ENCODE results near the gene LEAP2.
"Not testable (repeated sequence)": the region's sequence is repeated elsewhere in the genome, so short reads cannot be mapped to it uniquely, and the experiment has no call there.

LEAP2 gene

DNA sequence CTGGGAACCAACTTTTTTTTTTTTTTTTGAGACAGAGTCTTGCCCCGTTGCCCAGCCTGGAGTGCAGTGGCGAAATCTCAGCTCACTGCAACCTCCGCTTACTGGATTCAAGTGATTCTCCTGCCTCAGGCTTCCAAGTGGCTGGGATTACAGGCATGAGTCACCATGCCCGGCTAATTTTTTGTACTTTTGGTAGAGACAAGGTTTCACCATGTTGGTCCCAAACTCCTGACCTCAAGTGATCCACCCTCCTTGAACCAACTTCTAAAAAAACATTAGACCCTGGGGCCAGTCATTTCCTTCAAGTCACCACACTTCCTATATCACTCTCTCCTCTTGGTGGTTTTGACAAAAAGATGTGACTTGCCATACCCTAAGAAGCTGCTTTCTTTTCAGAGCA lies 32.2 kb upstream of the LEAP2 start:
- no peak for FAIRE-seq

DNA sequence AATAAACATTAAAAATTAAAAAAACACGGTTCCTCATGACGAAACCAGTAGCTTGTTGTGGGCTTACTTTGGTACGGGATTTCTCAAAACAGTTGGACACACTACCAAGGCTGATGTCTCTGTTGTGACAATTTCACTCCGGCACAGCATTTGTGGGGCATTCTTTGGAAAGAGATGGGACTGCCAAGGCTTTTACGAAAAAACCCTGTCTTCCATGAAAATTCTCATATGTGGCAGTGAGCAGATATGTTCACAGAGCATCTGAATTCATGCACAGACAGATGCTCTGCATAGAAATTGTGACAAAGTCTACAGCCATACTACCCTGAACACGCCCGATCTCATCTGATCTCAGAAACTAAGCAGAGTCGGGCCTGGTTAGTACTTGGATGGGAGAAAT lies 25.2 kb upstream of the LEAP2 start:
- FAIRE-seq: no peak

DNA sequence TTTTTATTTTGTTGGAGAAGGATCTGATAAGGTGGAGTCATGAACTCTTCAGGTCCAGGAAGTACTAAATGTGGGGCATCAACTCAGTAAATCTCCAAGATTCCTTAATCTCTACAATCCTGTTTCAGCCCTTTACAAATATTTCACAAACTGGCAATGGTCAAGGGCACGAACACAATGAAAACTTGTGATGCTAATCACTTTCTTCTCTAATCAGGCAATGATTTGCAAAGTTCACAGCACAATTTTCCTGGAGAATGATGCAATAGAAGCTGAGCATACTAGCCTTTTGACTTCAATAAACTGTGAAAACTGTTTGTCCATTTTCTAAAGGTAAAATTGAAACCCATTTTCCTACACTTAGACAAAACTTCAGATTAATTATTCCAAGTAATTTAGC lies 24.1 kb upstream of the LEAP2 start:
- FAIRE-seq: no peak

DNA sequence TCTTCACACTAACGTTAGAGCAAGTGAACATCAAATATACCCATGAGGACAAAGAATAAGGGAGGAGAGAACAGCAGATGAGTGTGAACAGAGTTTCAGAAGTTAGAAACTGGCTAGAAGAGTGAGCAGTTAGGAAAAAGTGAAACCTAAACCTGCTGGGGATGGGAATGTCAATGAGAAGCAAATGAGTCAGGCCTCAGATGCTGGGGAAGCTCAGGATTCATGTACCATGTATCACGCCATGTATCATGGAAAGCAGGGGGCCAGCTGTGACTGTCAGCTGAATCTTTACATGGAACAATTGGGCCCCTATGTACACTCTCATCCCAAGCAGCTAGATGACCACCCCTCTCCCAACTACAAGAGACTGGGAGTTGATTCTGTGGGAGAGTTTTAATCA lies 23.4 kb upstream of the LEAP2 start:
- FAIRE-seq: no peak

DNA sequence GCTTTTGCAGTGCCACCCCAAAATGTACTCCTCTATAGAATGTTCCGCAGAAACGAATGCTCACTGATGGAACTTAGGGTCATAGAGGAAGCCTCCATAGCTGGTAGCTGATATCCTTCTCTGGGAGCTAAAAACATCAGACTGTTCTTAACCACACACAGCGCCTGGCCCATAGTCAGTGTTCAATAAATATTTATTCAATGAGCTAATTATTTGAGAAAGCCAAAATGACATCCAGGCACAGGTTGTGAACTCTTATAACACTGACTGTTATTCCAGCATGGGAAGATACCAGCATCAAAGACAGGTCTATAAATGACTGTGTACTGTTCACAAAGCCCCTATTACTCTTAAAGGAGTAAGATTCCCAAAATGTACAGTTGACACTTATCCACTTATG lies 20.1 kb upstream of the LEAP2 start:
- FAIRE-seq: no peak

DNA sequence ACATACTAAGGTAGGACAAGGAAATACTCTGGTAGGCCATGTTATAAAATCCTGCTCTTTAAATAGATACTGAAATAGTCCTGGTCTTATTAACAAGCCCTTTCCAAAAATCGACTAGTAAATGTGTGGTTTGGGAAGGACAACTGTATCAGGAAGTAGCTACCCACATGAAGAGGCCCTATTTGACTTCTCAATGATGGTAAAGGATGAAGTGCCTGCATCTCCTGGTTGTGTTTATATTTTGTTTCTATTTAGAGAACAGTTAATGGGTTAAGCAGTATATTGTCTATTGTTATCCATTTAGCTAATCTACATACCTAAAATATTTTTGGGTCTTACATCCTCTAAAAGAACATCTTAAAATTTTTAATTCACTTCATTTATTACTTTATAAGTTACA lies 19.7 kb upstream of the LEAP2 start:
- FAIRE-seq: no peak

DNA sequence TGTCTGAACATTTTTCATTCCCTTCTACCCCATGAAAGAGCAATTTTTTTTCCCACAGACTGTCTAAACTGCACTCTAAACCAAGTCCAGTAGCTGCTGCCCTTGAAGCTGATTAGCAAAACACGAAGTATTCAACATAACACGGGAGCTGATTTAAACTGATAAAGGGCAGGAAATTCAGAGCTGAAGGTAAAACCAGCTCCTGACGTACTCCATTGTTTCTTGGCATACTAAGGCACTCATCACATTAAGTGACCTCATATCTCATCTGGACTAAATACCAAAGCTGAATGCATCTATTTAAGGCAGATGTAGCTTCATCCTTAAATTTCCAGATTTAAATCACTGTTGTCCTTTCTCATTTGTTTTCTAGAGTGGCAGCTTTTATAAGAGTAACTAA lies 19.2 kb upstream of the LEAP2 start:
- no peak for FAIRE-seq

DNA sequence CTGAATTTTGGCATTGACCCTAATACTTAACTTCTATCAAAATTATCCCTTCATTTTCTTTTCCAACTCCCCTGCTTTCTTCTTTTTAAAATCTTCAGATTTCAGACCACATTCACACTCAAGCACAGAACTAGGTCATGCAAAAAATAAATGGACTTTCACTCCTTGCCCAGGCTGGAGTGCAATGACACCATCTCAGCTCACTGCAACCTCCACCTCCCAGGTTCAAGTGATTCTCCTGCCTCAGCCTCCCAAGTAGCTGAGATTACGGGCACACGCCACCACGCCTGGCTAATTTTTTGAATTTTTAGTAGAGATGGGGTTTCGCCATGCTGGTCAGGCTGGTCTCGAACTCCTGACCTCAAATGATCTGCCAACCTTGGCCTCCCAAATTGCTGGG lies 18.5 kb upstream of the LEAP2 start:
- not testable (repeated sequence) for FAIRE-seq

DNA sequence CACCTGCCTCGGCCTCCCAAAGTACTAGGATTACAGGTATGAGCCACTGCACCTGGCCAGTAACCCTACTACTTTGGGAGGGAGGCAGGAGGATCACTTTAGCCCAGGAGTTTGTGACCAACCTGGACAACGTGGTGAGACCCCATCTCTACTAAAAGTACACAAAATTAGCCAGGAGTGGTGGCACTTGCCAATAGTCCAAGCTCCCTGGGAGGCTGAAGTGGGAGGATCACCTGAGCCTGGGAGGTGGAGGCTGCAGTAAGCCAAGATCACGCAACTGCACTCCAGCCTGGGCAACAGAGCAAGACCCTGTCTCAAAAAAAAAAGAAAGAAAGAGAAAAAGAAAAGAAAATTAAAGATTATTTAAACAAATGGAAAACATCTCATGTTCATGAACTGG lies 17.5 kb upstream of the LEAP2 start:
- FAIRE-seq: no peak

DNA sequence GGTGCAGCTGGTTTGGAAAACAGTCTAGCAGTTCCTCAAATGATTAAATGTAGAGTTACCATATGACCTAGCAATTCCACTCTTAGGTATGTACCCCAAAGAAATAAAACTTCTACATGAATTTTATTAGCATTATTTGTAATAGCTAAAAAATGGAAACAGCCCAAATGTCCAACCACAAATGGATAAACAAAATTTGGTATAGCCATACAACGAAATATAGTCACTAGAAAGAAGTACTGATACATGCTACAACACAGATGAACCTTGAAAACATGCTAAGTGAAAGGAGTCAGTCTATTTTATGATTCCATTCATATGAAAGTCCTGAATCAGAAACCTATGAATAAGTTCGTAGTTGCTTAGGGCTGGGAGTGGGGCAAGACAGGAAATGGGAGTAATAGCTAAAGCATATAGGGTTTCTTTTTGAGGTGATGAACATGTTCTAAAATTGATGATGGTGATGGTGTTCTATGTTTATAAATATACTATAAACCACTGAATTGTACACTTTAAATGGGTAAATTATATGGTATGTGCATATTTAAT lies 13.5 kb upstream of the LEAP2 start:
- FAIRE-seq: no peak

DNA sequence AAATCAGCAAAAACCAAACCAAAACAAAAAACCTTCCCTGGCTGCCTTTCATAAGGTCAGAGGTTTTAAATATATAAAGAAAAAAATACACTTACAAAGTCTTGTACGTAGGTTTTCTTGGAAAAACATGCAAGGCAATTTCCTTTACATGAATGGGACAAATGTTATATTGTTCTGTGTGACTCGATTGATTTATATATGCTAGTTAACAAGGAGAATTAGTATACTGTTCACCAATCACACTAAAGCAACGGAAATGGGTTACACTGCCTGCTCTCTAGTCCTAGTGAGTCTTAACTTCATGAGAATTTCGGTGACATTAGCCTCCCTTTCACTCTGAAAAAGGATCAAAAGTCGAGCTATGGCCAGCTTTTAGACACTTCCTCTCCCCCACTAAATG lies 12.7 kb upstream of the LEAP2 start:
- no peak for FAIRE-seq

DNA sequence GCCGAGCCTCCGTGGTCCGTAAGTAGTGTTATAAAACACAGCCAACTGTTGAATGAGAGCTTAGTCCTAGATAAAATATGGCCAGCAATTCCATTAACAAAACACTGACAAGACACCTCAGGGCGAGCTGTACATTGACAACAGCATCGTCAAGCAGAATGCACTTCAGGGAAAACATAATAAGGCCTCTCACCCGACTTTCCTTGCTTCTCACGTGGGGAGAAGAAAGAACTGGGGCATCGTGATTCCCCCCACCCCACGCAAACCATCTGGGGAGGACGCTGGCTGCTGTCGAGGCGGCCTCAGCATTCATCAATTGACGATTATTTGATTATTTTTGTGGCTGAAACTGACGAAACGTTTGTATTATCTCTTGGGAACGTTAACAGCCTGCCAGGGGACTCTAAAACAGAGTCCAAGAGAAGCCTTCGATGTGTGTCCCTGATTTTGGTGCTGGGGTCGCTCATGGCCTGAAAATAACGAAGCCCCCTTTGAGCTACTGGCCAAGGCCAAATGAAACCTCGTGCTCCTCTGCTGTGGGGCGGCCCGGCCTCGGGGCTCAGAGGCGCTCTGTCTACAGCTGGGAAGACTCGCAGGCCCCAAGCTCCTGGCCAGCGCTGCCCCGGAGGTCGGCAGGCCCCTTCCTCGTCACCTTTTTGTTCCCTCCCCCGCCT lies 7.7 kb upstream of the LEAP2 start:
- FAIRE-seq: no peak

DNA sequence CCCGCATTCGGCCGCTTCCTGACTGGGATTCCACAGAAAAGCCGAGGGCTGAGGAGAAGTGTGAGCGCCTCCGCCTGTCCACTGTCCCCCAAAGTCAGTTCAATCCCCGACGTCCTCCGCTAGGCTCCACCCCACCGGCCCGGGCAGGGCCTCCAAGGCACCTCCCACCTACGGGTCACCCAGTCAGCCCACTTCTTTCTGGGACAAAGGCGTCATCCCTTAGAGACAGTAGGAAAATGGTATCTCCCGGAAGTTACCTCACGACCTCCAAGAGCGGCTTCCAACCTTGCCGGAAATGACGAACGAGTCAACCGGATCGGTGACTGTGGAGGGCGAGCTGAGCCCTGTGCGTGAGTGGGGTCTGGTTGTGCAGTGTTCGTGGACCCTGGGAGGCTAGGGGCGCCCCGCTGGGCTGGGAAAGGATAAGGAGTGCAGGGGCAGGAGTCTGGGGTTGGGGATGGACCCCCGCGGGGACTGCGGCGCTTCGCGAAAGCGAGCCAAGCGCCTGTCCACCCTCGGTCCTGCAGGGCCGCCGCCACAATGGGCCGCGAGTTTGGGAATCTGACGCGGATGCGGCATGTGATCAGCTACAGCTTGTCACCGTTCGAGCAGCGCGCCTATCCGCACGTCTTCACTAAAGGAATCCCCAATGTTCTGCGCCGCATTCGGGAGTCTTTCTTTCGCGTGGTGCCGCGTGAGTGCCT lies 7.0 kb upstream of the LEAP2 start, which contains the start of the genes GDF9 and UQCRQ:
Gene GDF9 (minus strand): TSS at position 128 of the 704 bp plus-strand sequence. CDS start 1,936 bp downstream, outside the sequence.
Gene UQCRQ (plus strand): TSS at position 301 of the 704 bp plus-strand sequence. CDS start 240 bp downstream, at position 541.
- FAIRE-seq: peak; percentile 92

DNA sequence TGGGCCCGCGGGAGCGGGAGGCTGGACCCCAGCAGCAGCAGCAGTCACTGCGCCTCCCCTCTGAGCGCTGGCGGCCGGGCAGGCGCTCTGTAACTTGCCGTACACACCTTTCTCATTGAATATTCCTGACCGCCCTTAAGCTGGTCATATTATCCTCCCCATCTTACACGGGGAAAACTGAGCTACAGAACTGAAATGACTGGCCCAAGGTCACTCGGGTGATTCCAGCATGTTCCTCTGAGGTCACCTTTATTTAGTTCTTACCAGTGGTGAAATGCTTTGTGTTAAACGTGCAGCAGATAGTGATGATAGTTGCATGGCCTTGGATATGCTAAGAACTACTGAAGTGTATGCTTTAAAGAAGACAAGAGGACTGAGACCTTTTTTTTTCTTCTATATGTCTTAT lies 6.4 kb upstream of the LEAP2 start:
- FAIRE-seq: no peak

DNA sequence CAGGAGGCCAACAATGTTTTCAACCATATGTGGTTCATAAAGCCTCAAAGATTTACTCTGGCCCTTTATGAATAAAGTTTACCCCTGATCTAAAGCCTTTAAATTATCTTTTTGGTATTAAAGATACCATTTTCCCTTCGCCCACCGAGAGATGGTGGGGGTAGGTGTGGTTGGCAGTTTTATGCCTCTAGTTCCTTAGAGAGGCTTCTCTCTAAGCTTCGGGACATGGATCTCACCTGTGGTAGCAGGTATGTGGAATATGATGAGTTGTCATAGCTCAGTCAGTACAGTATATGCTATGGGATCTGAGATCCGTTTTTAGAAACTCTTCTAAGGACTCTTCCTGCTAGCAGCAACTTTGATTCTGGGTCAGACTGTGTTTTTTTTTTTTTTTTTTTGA lies 4.7 kb upstream of the LEAP2 start:
- no peak for FAIRE-seq

DNA sequence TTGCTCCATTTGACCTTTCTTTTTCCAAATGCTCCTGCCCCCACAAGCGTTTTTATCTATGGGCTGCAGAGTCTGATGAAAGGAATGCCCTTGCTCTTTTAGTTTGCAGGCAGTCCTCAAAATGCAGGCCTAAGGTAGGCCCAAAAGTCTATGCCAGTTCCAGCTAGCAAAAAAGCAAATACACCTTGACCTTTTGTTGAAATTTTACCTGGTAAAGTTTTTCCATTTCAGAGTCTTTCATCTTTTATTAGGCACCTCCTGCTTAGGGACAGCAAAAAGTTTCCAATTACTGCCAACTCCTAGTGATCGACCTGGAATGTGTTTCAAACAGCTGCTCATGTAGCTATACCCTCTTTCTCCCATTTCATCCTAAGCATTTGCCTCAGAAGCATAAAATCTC lies 2.7 kb upstream of the LEAP2 start:
- FAIRE-seq: no peak

DNA sequence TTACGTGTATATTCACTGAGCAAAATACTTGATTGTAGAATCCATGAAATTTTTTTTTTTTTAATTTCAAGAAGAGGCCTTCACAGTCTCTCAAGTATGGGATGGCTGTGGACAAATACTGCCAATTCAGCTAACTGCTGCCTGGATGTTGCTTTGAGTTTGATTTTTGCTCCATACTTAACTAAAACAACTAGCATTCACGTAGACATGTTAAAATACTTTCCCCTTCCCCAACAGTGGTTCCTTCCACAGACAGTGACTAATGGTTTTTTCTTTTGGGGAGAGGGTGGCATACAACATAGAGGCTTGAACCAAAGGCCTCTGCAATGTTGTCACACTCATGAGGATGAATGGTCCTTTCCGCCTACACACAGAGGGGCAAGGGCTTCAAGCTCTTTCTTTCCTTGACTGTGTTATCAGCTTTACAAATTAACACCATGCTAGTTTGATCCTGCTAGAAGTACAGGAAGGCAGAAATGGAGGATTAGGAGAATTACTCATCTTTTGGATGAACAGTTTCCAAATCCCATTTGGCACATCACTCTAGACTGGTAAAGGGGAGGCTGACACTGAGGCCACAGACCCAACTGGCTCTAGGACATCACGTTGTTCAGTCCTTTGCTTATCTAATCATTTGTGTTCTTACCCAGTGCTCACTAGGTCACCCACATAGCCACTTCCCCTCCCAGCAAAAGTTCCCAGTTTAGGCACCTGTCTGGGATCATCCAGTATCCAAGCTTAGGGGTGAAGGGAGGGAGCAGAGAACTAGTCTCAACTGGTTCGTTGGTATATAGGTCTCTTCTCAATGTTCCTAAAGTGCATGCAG lies 1.8 kb upstream of the LEAP2 start:
- no peak for FAIRE-seq

DNA sequence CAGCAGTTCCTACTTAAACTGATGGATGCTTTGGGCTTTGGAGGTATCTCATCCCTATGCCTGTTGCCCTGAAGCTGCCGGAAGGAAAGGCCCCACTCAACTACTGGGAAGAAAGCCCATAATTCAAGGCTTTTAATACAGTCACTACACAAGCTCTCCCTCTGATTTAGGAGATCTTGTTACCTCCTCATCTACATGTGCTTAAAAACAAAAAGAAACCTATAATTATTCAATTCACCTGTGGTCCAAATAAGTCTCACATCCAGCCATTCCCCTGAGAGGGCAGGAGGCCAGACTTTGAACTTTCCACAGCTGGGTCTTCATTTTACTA lies 715 bp upstream of the LEAP2 start:
- FAIRE-seq: no peak

DNA sequence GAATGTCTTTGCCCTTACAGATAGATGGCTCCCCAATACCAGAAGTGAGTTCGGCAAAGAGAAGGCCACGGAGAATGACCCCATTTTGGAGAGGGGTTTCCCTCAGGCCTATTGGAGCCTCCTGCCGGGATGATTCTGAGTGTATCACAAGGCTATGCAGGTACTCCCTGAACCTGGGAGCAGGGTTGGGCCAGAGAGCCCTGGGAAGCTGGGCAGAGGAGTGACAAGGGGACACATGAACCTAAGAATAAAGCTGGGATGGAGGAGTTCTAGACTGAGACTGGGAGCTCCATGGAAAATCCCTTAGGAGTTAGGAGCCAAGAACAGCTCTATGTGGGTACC lies 433 bp downstream of the LEAP2 start:
- FAIRE-seq: no peak

DNA sequence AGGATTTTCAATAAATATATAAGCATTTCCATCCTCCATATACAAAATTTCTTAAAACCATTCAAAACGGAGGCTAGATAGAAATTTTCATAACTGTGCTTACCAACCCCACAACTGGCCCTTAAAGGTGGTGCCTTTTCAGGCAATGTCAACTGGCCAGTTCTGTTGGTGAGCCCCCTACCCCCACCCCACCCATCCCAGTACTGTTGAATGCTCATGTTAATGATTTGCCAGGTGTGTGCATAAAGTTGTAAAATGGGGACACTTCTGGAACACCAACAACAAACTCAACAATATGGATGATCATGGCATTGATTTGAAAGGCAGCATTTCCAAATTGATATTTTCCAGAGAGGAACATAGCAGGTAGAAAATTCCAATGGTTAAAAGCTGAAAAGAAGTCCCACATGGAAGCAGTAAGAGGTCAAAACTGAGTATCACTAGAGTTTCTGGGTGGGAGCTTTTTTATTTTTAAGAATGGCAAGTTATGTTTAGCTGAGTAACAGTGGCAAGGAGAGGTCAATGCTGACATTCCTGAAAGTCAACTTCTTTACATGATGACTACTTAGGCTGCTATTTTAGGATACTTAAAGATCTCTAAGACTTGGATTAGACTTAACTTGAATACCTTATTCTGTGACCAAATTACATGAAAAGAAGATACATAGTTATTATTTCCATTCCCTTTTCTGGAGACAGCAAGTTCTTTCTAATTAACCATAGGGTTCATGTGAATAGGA lies 2.7 kb downstream of the LEAP2 start:
- FAIRE-seq: no peak

DNA sequence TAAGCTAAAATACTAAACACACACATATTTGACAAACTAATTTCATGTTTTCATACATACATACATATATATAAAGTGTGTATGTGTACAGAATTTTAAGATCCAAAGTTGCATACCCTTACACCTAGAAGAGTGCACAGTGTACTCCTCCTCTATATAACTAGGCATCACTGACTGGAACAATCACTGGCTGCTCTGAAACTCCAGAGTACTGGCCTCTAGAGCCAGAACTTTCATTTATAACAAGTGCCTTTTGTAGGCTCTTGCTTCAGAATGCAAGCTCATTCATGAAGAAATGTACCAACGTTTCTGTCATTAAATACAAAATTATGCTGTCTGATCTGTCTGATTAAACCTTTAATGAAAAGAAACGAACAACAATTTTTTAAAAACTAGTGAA lies 4.0 kb downstream of the LEAP2 start:
- no peak for FAIRE-seq

DNA sequence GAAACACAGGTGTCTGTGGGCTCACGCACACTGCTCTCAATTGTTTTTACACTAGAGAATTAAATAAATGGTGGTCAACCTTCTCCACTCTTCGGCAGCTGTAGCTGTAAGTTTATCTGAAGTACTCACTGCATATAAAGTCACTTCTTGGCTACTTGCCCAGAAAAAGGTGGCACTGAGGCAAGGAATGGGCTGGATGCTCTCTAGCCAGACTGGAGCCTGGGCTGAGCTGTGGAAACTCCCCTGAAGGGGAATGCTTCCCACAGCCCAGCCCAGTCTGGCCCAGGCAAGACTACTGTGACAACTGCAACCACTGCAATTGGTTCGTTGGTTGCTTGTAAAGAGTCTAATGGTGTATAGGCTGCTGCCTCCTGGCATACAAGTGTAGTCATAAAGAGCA lies 4.5 kb downstream of the LEAP2 start:
- no peak for FAIRE-seq

DNA sequence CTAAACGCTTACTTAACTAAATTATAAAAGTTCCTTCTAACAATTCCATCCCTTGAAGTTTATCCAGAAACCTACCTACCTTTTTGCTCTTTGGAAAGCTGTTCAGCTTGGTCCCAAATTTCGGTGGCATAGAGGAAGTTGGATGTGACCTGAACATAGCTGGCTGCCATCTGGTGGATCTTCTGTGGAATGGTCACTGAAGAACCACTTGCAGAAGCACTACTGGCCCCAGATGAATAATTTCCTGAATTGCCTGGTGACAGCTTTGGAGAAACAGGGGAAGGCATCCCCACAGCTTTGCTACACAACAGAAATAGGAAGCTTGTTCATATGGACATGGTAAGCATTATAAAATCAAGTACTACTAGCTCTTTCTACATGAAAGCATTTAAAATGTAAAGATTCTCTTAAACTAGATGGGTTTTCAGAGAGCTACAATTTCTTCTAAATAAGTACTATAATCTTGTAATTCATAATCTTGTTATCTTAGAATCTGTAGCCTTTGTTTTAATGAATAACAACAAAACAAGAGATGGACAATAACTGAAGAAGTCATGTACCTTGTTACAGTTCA lies 9.9 kb downstream of the LEAP2 start:
- peak; percentile 86 for FAIRE-seq

Data from islet of Langerhans (tissue), 1 donor.